H1 (cell line): ENCODE measurements around the gene SP9.

ENCODE experiments used
- CHD1 ChIP-seq: IDR thresholded peaks from 2 replicates; pipeline ENCODE4 v1.6.1; 2012; ENCODE audit warnings: low read depth, low read length, improper control_type of control experiment
- CREB1 ChIP-seq: IDR thresholded peaks from 2 replicates; pipeline ENCODE4 v1.6.1; 2012; ENCODE audit warnings: inconsistent platforms
- CTCF ChIP-seq, 3 experiments: IDR thresholded peaks; 1 replicate in 2 of 3; 2 replicates in 1 of 3; pipeline versions ENCODE4 v1.5.1 to v1.6.1; 2011; ENCODE audit warnings: low read length in 3 of 3, mild to moderate bottlenecking in 3 of 3, inconsistent platforms in 2 of 3, low read depth in 1 of 3, moderate library complexity in 1 of 3; ENCODE audit not compliant: insufficient read depth in 1 of 3; ENCODE audit errors: control extremely low read depth in 1 of 3
- EP300 ChIP-seq, 2 experiments: IDR thresholded peaks; 1 replicate in 1 of 2; 2 replicates in 1 of 2; pipeline ENCODE4 v1.6.1; 2011 to 2012; ENCODE audit warnings: low read depth in 2 of 2, low read length in 2 of 2, mild to moderate bottlenecking in 2 of 2, borderline replicate concordance in 1 of 2, inconsistent platforms in 1 of 2, moderate library complexity in 1 of 2
- EZH2 ChIP-seq: fragments of 200-600 bp; sonication (generic); IDR thresholded peaks from 2 replicates; pipeline ENCODE4 v1.7.1; 2012; ENCODE audit warnings: low read depth, mild to moderate bottlenecking, moderate library complexity, low read length, inconsistent platforms; ENCODE audit not compliant: severe bottlenecking
- NRF1 ChIP-seq: IDR thresholded peaks from 2 replicates; pipeline ENCODE4 v1.6.1; 2011; ENCODE audit warnings: mild to moderate bottlenecking, low read depth, low read length, improper control_type of control experiment
- POLR2A ChIP-seq, 2 experiments: IDR thresholded peaks; 1 replicate in 1 of 2; 2 replicates in 1 of 2; pipeline ENCODE4 v1.6.1; 2011; ENCODE audit warnings: low read depth in 2 of 2, low read length in 2 of 2, mild to moderate bottlenecking in 2 of 2; ENCODE audit errors: control extremely low read depth in 1 of 2
- SAP30 ChIP-seq: fragments of 300-600 bp; sonication (generic); IDR thresholded peaks from 2 replicates; pipeline ENCODE4 v1.7.1; 2012; ENCODE audit warnings: low read length, moderate library complexity, mild to moderate bottlenecking, inconsistent platforms; ENCODE audit not compliant: insufficient read depth, insufficient replicate concordance
- SIN3A ChIP-seq, 2 experiments: IDR thresholded peaks in 1 of 2; conservative IDR thresholded peaks in 1 of 2; 2 replicates each; pipeline ENCODE4 v1.6.1; 2011 to 2012; ENCODE audit warnings: low read length in 2 of 2, improper control_type of control experiment in 1 of 2, low read depth in 1 of 2, mild to moderate bottlenecking in 1 of 2
- TAF1 ChIP-seq: IDR thresholded peaks from 2 replicates; pipeline ENCODE4 v1.6.1; 2011; ENCODE audit warnings: mild to moderate bottlenecking, low read depth, low read length

- TF ChIP-seq CREB1 = no peak
- no peak for TF ChIP-seq CTCF (IDR thresholded peaks at IDR 0.05; ENCODE audit: control extremely low read depth in 1 of 3, insufficient read depth in 1 of 3, low read depth in 1 of 3, low read length in 3 of 3)
- no peak for TF ChIP-seq SIN3A (conservative IDR thresholded peaks at IDR 0.05 in 1 of 2, IDR thresholded peaks at IDR 0.05 in 1 of 2; ENCODE audit: low read depth in 1 of 2, low read length in 2 of 2)
- no peak for TF ChIP-seq CHD1
- TF ChIP-seq POLR2A (IDR thresholded peaks at IDR 0.05; ENCODE audit: control extremely low read depth in 1 of 2, low read depth in 2 of 2, low read length in 2 of 2) = no peak
- TF ChIP-seq EZH2 = no peak
- TF ChIP-seq NRF1 = no peak
- no peak for TF ChIP-seq EP300 (IDR thresholded peaks at IDR 0.05; ENCODE audit: borderline replicate concordance in 1 of 2, low read depth in 2 of 2, low read length in 2 of 2)
- TF ChIP-seq TAF1 = no peak
- TF ChIP-seq SAP30 = no peak
Observed at GRCh38 chr2:174385201-174385600, 50.4 kb downstream of the SP9 start.
